Measurements from ENCODE around the gene ETV5. TPM values are rescaled to one million over a fixed set of nuclear protein-coding genes. Genes with fewer than 3 reads are reported as not detected.

ETV5 gene
- total RNA-seq, 6 donors from 2014 or later, result 15.7 to 95.8 (median 41.4) TPM

- no peak for DNase-seq
- Histone ChIP-seq H3K4me3 (no peak overlapping the region), H3K36me3 (peaks cover 0 to 6% (median 3%) of the 10 kb centered on the region in 4 donors), H3K27ac (no peak overlapping the region), H3K9me3 (no peaks in the 10 kb centered on the region), H3K27me3 (no peaks in the 10 kb centered on the region), H3K4me1 (peaks cover 0 to 4% (median 0%) of the 10 kb centered on the region in 4 donors)
- no peak for ATAC-seq (ENCODE audit: low FRiP score in 2 of 2)
- TF ChIP-seq POLR2AphosphoS5 (IDR thresholded peaks at IDR 0.05), result no peak
- TF ChIP-seq CTCF (IDR thresholded peaks at IDR 0.05), result no peak
- TF ChIP-seq POLR2A (IDR thresholded peaks at IDR 0.05), result no peak
- no peak for TF ChIP-seq EP300 (IDR thresholded peaks at IDR 0.05)
- WGBS, 2 donors, result 92 to 96% methylated on average over 8 to 9 of the region's 9 CpGs
Observed at GRCh38 chr3:186070133-186070532, 38.8 kb downstream of the ETV5 start.

DNA sequence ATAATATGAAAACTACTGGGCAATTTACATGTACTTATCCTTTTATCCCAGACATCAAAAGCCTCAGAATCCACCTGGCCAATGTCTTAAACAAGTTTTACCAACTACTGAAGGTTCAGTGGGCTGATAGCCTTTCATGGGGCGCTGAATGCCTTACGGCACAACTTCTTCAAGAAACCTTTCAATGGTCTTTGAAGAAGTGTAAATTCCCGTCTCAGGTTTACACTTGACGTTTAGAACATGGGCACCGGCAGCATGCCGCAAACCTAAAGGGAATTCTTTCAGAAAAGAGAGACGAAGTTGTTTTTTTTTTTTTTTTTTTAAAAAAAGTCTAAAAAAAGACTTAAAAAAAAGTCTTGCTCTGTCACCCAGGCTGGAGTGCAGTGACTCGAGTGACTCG lies 39.7 kb downstream of the ETV5 start:
- Histone ChIP-seq H3K36me3 (peaks cover 0 to 11% (median 6%) of the 10 kb centered on the region in 4 donors), H3K4me1 (peaks cover 0 to 4% (median 0%) of the 10 kb centered on the region in 4 donors), H3K27me3 (no peaks in the 10 kb centered on the region), H3K27ac (no peak overlapping the region), H3K9me3 (no peaks in the 10 kb centered on the region), H3K4me3 (no peak overlapping the region)
- no peak for ATAC-seq (ENCODE audit: low FRiP score in 2 of 2)
- WGBS, 2 donors, result 90 to 91% methylated on average over 9 of the region's 9 CpGs
- no peak for TF ChIP-seq POLR2A (IDR thresholded peaks at IDR 0.05)
- no peak for TF ChIP-seq EP300 (IDR thresholded peaks at IDR 0.05)
- no peak for TF ChIP-seq CTCF (IDR thresholded peaks at IDR 0.05)
- TF ChIP-seq POLR2AphosphoS5 (IDR thresholded peaks at IDR 0.05), result no peak
- DNase-seq, result no peak

- WGBS, 2 donors, result 44 to 54% methylated on average over 2 of the region's 2 CpGs
- no peaks in the 10 kb centered on the region for H3K9me3 ChIP-seq
- TF ChIP-seq CTCF (IDR thresholded peaks at IDR 0.05), result no peak
- no peak for TF ChIP-seq POLR2A (IDR thresholded peaks at IDR 0.05)
- no peak for TF ChIP-seq EP300 (IDR thresholded peaks at IDR 0.05)
- no peak for TF ChIP-seq POLR2AphosphoS5 (IDR thresholded peaks at IDR 0.05)
- ATAC-seq (ENCODE audit: low FRiP score in 2 of 2) (no peak), DNase-seq (no peak)
- no peaks in the 10 kb centered on the region for H3K27me3 ChIP-seq
- H3K27ac ChIP-seq, result no peak overlapping the region
- H3K4me3 ChIP-seq, result no peak overlapping the region
- peaks cover 0 to 4% (median 0%) of the 10 kb centered on the region in 4 donors for H3K4me1 ChIP-seq
- peaks cover 0 to 14% (median 6%) of the 10 kb centered on the region in 4 donors for H3K36me3 ChIP-seq
Observed at GRCh38 chr3:186068243-186068552, 40.7 kb downstream of the ETV5 start.

DNA sequence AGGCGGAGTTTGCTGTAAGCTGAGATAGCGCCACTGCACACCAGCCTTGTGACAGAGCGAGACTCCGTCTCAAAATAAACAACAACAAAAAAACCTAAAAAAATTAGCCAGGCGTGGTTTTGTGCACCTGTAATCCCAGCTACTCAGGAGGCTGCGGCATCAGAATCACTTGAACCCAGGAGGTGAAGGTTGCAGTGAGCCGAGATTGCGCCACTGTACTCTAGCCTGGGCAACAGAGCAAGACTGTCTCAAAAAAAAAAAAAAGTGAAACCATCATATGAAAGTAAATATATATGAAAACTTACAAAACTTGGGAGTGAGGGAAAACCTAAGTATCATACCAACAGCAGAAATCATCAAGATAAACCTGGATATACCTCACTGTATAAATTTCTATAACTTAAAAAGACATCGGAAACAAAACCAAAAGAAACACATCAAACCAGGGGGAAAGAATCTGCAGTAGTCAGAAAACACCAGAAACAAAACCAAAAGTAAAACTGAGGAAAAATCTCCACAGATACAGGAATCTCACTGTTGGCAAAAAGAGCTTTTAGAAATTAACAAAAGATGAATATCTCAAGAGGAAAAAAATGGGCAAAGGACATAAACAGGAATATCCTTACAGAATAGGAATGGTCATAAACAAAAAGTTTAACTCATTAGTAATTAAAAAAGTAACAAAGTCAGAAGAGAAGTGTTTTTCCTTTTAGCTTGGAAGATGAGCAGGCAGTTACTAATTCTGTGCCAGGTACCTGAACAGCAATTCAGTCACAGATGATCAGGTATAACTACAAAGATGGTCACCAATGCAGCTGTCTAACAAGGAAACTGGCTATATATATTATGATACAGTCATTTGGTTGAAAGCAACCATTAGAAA lies 41.3 kb downstream of the ETV5 start:
- TF ChIP-seq CTCF (IDR thresholded peaks at IDR 0.05), result no peak
- no peak for TF ChIP-seq POLR2AphosphoS5 (IDR thresholded peaks at IDR 0.05)
- no peak for TF ChIP-seq EP300 (IDR thresholded peaks at IDR 0.05)
- Histone ChIP-seq H3K27ac (no peak overlapping the region), H3K9me3 (no peaks in the 10 kb centered on the region), H3K27me3 (no peaks in the 10 kb centered on the region), H3K4me1 (peaks cover 0 to 4% (median 0%) of the 10 kb centered on the region in 4 donors), H3K4me3 (no peak overlapping the region), H3K36me3 (peaks cover 0 to 14% (median 6%) of the 10 kb centered on the region in 4 donors)
- ATAC-seq (ENCODE audit: low FRiP score in 2 of 2), result no peak
- 84 to 88% methylated on average over 9 of the region's 9 CpGs for WGBS, 2 donors
- DNase-seq, result no peak

DNA sequence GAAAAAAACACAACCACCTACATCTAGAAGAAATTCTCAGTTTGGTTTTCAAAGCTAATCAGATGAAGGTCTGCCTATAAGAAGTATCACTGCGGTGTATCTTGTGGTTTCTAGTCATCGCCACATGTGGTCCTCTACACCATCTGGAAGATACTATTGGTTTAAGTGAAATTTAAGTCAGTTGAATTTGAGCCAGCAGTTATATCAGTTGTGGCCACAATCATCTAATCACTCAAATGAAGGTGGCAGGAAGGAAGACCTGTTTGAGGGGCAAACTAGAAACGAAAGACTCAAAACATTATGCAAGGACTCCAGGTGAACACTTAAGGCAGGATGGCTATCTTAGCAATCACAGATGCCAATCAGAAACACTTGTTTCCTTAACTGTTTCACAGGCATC lies 48.7 kb downstream of the ETV5 start:
- Histone ChIP-seq H3K4me1 (no peaks in the 10 kb centered on the region), H3K4me3 (no peak overlapping the region), H3K9me3 (no peaks in the 10 kb centered on the region), H3K36me3 (peaks cover 0 to 32% (median 9%) of the 10 kb centered on the region in 4 donors), H3K27me3 (no peaks in the 10 kb centered on the region), H3K27ac (no peak overlapping the region)
- ATAC-seq (ENCODE audit: low FRiP score in 2 of 2) (no peak), DNase-seq (no peak)
- no peak for TF ChIP-seq EP300 (IDR thresholded peaks at IDR 0.05)
- no peak for TF ChIP-seq POLR2AphosphoS5 (IDR thresholded peaks at IDR 0.05)
- no peak for TF ChIP-seq POLR2A (IDR thresholded peaks at IDR 0.05)
- no peak for TF ChIP-seq CTCF (IDR thresholded peaks at IDR 0.05)
- WGBS, 2 donors, result 55 to 61% methylated on average over 3 of the region's 3 CpGs
